BLaER1 treated with 17β-estradiol and CSF1 and Interleukin-3, amounts not matched to agents 10 nM and 100 nM (cell line): ENCODE measurements around the gene PGBD5.

Experiments used
- H3K27ac ChIP-seq, 11 experiments: shearing (Covaris generic); formaldehyde crosslinking; 2 replicates each; pipeline ENCODE4 v1.8.1; 2022
- H3K27me3 ChIP-seq, 11 experiments: shearing (Covaris generic); formaldehyde crosslinking; 2 replicates each; pipeline ENCODE4 v1.8.1; 2022
- H3K36me3 ChIP-seq, 11 experiments: shearing (Covaris generic); formaldehyde crosslinking; 2 replicates each; pipeline ENCODE4 v1.8.1; 2022
- H3K4me1 ChIP-seq, 10 experiments: shearing (Covaris generic); formaldehyde crosslinking; 2 replicates each; pipeline ENCODE4 v1.8.1; 2022
- H3K4me2 ChIP-seq, 11 experiments: shearing (Covaris generic); formaldehyde crosslinking; 2 replicates each; pipeline ENCODE4 v1.8.1; 2022
- H3K4me3 ChIP-seq, 10 experiments: shearing (Covaris generic); formaldehyde crosslinking; 2 replicates each; pipeline ENCODE4 v1.8.1; 2022
- H3K9ac ChIP-seq, 11 experiments: shearing (Covaris generic); formaldehyde crosslinking; 2 replicates each; pipeline ENCODE4 v1.8.1; 2022
- H3K9me3 ChIP-seq, 11 experiments: shearing (Covaris generic); formaldehyde crosslinking; replicated peaks in 1 of 11; 2 replicates each; pipeline ENCODE4 v1.8.1; 2022
- H4K20me1 ChIP-seq, 11 experiments: shearing (Covaris generic); formaldehyde crosslinking; 2 replicates each; pipeline ENCODE4 v1.8.1; 2022
- Cebpa-rat ChIP-seq, 11 experiments: shearing (Covaris generic); IDR thresholded peaks; 2 replicates each; pipeline ENCODE4 v1.8.1; 2022

Gene PGBD5

GRCh38 chr1:230458509-230458908 is 32.4 kb upstream of the PGBD5 start:
- Histone ChIP-seq H4K20me1 (no peaks in the 10 kb centered on the region), H3K4me3 (no peak overlapping the region; a peak in 1 of 20 replicates), H3K9ac (peak overlapping the region in 7 of 11 experiments; percentile 23 to 81 (median 77); a peak in 13 of 22 replicates), H3K9me3 (0 out of 22 replicates have a peak, but pooled peaks cover 0 to 4% (median 0%) of the 10 kb centered on the region in 11 experiments), H3K27me3 (no peaks in the 10 kb centered on the region), H3K27ac (peak overlapping the region in 9 of 11 experiments; percentile 49 to 98 (median 89); a peak in 17 of 22 replicates), H3K36me3 (no peaks in the 10 kb centered on the region), H3K4me1 (peaks cover 0 to 81% (median 25%) of the 10 kb centered on the region in 10 experiments; a peak in 14 of 20 replicates), H3K4me2 (peak overlapping the region in 8 of 11 experiments; percentile 29 to 89 (median 70); a peak in 16 of 22 replicates)
- TF ChIP-seq Cebpa-rat (IDR thresholded peaks at IDR 0.05) = peak in 3 of 11 experiments; percentile 41 to 62 (median 53); a peak in 3 of 22 replicates

- Histone ChIP-seq H3K9me3 (0 out of 22 replicates have a peak, but pooled peaks cover 0 to 4% (median 0%) of the 10 kb centered on the region in 11 experiments), H3K4me1 (peaks cover 0 to 84% (median 27%) of the 10 kb centered on the region in 10 experiments; a peak in 14 of 20 replicates), H3K4me2 (peak overlapping the region in 2 of 11 experiments; percentile 69 to 82; a peak in 4 of 22 replicates), H3K27me3 (no peaks in the 10 kb centered on the region), H3K27ac (no peak overlapping the region), H3K4me3 (no peak overlapping the region), H3K36me3 (no peaks in the 10 kb centered on the region), H3K9ac (no peak overlapping the region), H4K20me1 (no peaks in the 10 kb centered on the region)
- TF ChIP-seq Cebpa-rat (IDR thresholded peaks at IDR 0.05) = no peak
Measured at GRCh38 chr1:230456478-230456877, 30.3 kb upstream of the PGBD5 start.

GRCh38 chr1:230455291-230455690 is 29.2 kb upstream of the PGBD5 start:
- Histone ChIP-seq H3K4me2 (peak overlapping the region in 3 of 11 experiments; percentile 47 to 69 (median 69); a peak in 5 of 22 replicates), H3K27ac (no peak overlapping the region), H3K9ac (no peak overlapping the region), H3K4me1 (peaks cover 0 to 72% (median 27%) of the 10 kb centered on the region in 10 experiments; a peak in 14 of 20 replicates), H3K36me3 (no peaks in the 10 kb centered on the region), H3K27me3 (no peaks in the 10 kb centered on the region), H3K4me3 (no peak overlapping the region), H3K9me3 (0 out of 22 replicates have a peak, but pooled peaks cover 0 to 3% (median 0%) of the 10 kb centered on the region in 11 experiments), H4K20me1 (no peaks in the 10 kb centered on the region)
- no peak for TF ChIP-seq Cebpa-rat (IDR thresholded peaks at IDR 0.05)

GRCh38 chr1:230453377-230453776 is 27.2 kb upstream of the PGBD5 start:
- no peaks in the 10 kb centered on the region for H3K27me3 ChIP-seq
- H4K20me1 ChIP-seq = no peaks in the 10 kb centered on the region
- H3K36me3 ChIP-seq = no peaks in the 10 kb centered on the region
- no peaks in the 10 kb centered on the region for H3K9me3 ChIP-seq
- H3K4me1 ChIP-seq = peaks cover 0 to 54% (median 15%) of the 10 kb centered on the region in 10 experiments; a peak in 14 of 20 replicates
- no peak overlapping the region for H3K27ac ChIP-seq
- H3K4me3 ChIP-seq = no peak overlapping the region
- TF ChIP-seq Cebpa-rat (IDR thresholded peaks at IDR 0.05) = no peak
- no peak overlapping the region for H3K9ac ChIP-seq
- H3K4me2 ChIP-seq = peak overlapping the region in 7 of 11 experiments; percentile 1 to 69 (median 19); a peak in 8 of 22 replicates

- no peak overlapping the region for H3K9ac ChIP-seq
- peaks cover 5 to 28% (median 15%) of the 10 kb centered on the region in 11 experiments; a peak in 18 of 22 replicates for H3K9me3 ChIP-seq
- no peaks in the 10 kb centered on the region for H3K36me3 ChIP-seq
- no peak overlapping the region for H3K4me3 ChIP-seq
- no peaks in the 10 kb centered on the region for H3K27me3 ChIP-seq
- no peak for TF ChIP-seq Cebpa-rat (IDR thresholded peaks at IDR 0.05)
- no peaks in the 10 kb centered on the region for H3K4me1 ChIP-seq
- no peak overlapping the region for H3K27ac ChIP-seq
- H4K20me1 ChIP-seq = no peaks in the 10 kb centered on the region
- H3K4me2 ChIP-seq = no peak overlapping the region
Measured at GRCh38 chr1:230441183-230442029, 15.3 kb upstream of the PGBD5 start.

GRCh38 chr1:230435108-230435507 is 9.0 kb upstream of the PGBD5 start:
- peak overlapping the region in 1 of 11 experiments; percentile 12; a peak in 1 of 22 replicates for H3K4me2 ChIP-seq
- no peak overlapping the region for H3K4me3 ChIP-seq
- H3K9me3 ChIP-seq = peaks cover 0 to 10% (median 5%) of the 10 kb centered on the region in 11 experiments; a peak in 10 of 22 replicates
- TF ChIP-seq Cebpa-rat (IDR thresholded peaks at IDR 0.05) = no peak
- H3K27me3 ChIP-seq = no peaks in the 10 kb centered on the region
- H3K27ac ChIP-seq = no peak overlapping the region
- no peak overlapping the region for H3K9ac ChIP-seq
- H3K4me1 ChIP-seq = peaks cover 0 to 45% (median 17%) of the 10 kb centered on the region in 10 experiments; a peak in 17 of 20 replicates
- no peaks in the 10 kb centered on the region for H4K20me1 ChIP-seq
- no peaks in the 10 kb centered on the region for H3K36me3 ChIP-seq

DNA sequence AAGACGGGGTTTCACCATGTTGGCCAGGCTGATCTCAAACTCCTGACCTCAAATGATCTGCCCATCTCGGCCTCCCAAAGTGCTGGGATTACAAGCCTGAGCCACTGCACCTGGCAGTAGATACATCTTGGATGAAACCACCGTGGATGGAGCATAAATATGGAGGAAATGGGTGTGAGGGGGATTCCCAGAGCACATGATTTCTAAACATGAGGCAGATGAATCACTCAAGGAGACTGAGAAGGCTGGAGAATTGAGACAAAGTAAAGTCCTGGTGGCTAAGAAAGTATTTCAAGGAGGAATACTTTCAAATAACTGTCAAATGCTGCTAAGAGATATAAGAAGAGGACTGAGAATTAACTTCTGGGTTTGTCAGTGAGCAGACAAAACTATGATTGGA is 5.4 kb upstream of the PGBD5 start:
- H3K9ac ChIP-seq = peak overlapping the region in 2 of 11 experiments; percentile 25 to 43; a peak in 3 of 22 replicates
- no peaks in the 10 kb centered on the region for H4K20me1 ChIP-seq
- no peak for TF ChIP-seq Cebpa-rat (IDR thresholded peaks at IDR 0.05)
- peaks cover 0 to 18% (median 17%) of the 10 kb centered on the region in 11 experiments; a peak in 18 of 22 replicates for H3K27me3 ChIP-seq
- no peak overlapping the region for H3K4me3 ChIP-seq
- H3K27ac ChIP-seq = peak overlapping the region in 7 of 11 experiments; percentile 39 to 77 (median 71); a peak in 11 of 22 replicates
- H3K9me3 ChIP-seq = no peaks in the 10 kb centered on the region
- H3K4me2 ChIP-seq = peak overlapping the region in 8 of 11 experiments; percentile 40 to 98 (median 72); a peak in 13 of 22 replicates
- peaks cover 0 to 80% (median 32%) of the 10 kb centered on the region in 10 experiments; a peak in 17 of 20 replicates for H3K4me1 ChIP-seq
- H3K36me3 ChIP-seq = no peaks in the 10 kb centered on the region

GRCh38 chr1:230430499-230430898 is 4.4 kb upstream of the PGBD5 start:
- H3K9ac ChIP-seq = peak overlapping the region in 4 of 11 experiments; percentile 43 to 52 (median 44); a peak in 6 of 22 replicates
- no peaks in the 10 kb centered on the region for H3K36me3 ChIP-seq
- H3K27me3 ChIP-seq = peaks cover 0 to 27% (median 24%) of the 10 kb centered on the region in 11 experiments; a peak in 21 of 22 replicates
- H4K20me1 ChIP-seq = peaks cover 0 to 3% (median under 1%) of the 10 kb centered on the region in 11 experiments; a peak in 9 of 22 replicates
- peak in 3 of 11 experiments; percentile 18 to 45 (median 27); a peak in 2 of 22 replicates for TF ChIP-seq Cebpa-rat (IDR thresholded peaks at IDR 0.05)
- H3K4me3 ChIP-seq = no peak overlapping the region
- no peaks in the 10 kb centered on the region for H3K9me3 ChIP-seq
- H3K4me2 ChIP-seq = peak overlapping the region; percentile 11 to 98 (median 56); a peak in 17 of 22 replicates
- peaks cover under 1 to 80% (median 34%) of the 10 kb centered on the region in 10 experiments for H3K4me1 ChIP-seq
- peak overlapping the region in 7 of 11 experiments; percentile 34 to 77 (median 71); a peak in 13 of 22 replicates for H3K27ac ChIP-seq
